BJ (cell line): ENCODE results near the gene PLA2G5. TPM values are rescaled to one million over a fixed set of nuclear protein-coding genes. Genes with fewer than 3 reads are reported as not detected.
A peak's percentile ranks its signal among the peaks of the same experiment; 100 is the strongest.

Experiments used
- CTCF ChIA-PET: fragments of 350-600 bp; formaldehyde crosslinking; extraction: SDS; loops from one replicate; lab custom pipeline; 2021; ENCODE audit warnings: antibody characterized with exemption, inconsistent platforms; lab: Yijun Ruan, JAX
- POLR2A ChIA-PET: fragments of 300-600 bp; sonication (Branson Sonifier 250); formaldehyde crosslinking; extraction: SDS; loops from one replicate; lab custom pipeline; 2021; ENCODE audit warnings: antibody characterized with exemption; lab: Charles Lee
- DNase-seq: peaks from one replicate; pipeline ENCODE4 v3.0.0-alpha.2; 2011; ENCODE audit warnings: low read depth
- H3K27me3 ChIP-seq: 2 replicates; pipeline ENCODE4 v1.6.0; 2011; ENCODE audit warnings: low read length; ENCODE audit not compliant: control insufficient read depth, insufficient read depth
- H3K36me3 ChIP-seq: 2 replicates; pipeline ENCODE4 v1.5.1; 2011; ENCODE audit warnings: low read length; ENCODE audit not compliant: control insufficient read depth, insufficient read depth
- H3K4me3 ChIP-seq: 2 replicates; pipeline ENCODE4 v1.5.1; 2011; ENCODE audit warnings: low read depth, mild to moderate bottlenecking, control low read depth, low read length
- CTCF ChIP-seq: IDR thresholded peaks from 2 replicates; pipeline ENCODE4 v1.5.1; 2011; ENCODE audit warnings: low read depth, mild to moderate bottlenecking, control low read depth, inconsistent platforms, low read length, moderate library complexity; ENCODE audit not compliant: insufficient read depth
- polyA plus RNA-seq: library from polyadenylated mRNA; depleted of rRNA; stranded (reverse); fragments of >200 nt; gene quantifications from 2 replicates; pipeline ENCODE4 v1.2.3, GENCODE V29; 2011

PLA2G5 gene
- polyA plus RNA-seq, 1 experiment, result not detected

- H3K27me3 ChIP-seq, result no peaks in the 10 kb centered on the region; the same call in 1 of the 2 replicates
- no peaks in the 10 kb centered on the region for H3K36me3 ChIP-seq
- no peak overlapping the region for H3K4me3 ChIP-seq
- ChIA-PET CTCF (interaction anchor here (1.1 to 3.1 kb wide), 6 partner anchors 8 to 95 kb away, joined by 3 to 26 read pairs (median 6); no protein-coding TSS in a partner anchor), POLR2A (no interaction called here)
- no peak for DNase-seq
- TF ChIP-seq CTCF, result peak; percentile 67
Observed at GRCh38 chr1:20100632-20101355, 30.8 kb downstream of the PLA2G5 start.

- Histone ChIP-seq H3K27me3 (no peaks in the 10 kb centered on the region; the same call in 1 of the 2 replicates), H3K36me3 (no peaks in the 10 kb centered on the region), H3K4me3 (no peak overlapping the region)
- POLR2A ChIA-PET, result no interaction called here
- CTCF ChIA-PET, result interaction anchor here (0.7 to 2.6 kb wide), 3 partner anchors 9 to 91 kb away, joined by 3 to 6 read pairs (median 3); no protein-coding TSS in a partner anchor
- DNase-seq, result no peak
- TF ChIP-seq CTCF, result no peak
Observed at GRCh38 chr1:20102875-20103274, 32.9 kb downstream of the PLA2G5 start.

- no peaks in the 10 kb centered on the region; the same call in 1 of the 2 replicates for H3K27me3 ChIP-seq
- TF ChIP-seq CTCF, result no peak
- POLR2A ChIA-PET, result no interaction called here
- H3K36me3 ChIP-seq, result no peaks in the 10 kb centered on the region
- no peak overlapping the region for H3K4me3 ChIP-seq
- no peak for DNase-seq
- CTCF ChIA-PET, result no interaction called here
Observed at GRCh38 chr1:20105856-20106255, 35.9 kb downstream of the PLA2G5 start.

- TF ChIP-seq CTCF, result no peak
- POLR2A ChIA-PET, result no interaction called here
- CTCF ChIA-PET, result no interaction called here
Observed at GRCh38 chr1:20107351-20107750, 37.4 kb downstream of the PLA2G5 start.

GRCh38 chr1:20107796-20108195 is 37.8 kb downstream of the PLA2G5 start:
- CTCF ChIA-PET, result no interaction called here
- Histone ChIP-seq H3K27me3 (peaks cover 1% of the 10 kb centered on the region; the same call in 1 of the 2 replicates), H3K36me3 (no peaks in the 10 kb centered on the region), H3K4me3 (no peak overlapping the region)
- POLR2A ChIA-PET, result no interaction called here
- DNase-seq, result no peak
- TF ChIP-seq CTCF, result no peak

More at GRCh38 chr1:20107351-20107750, 37.4 kb downstream of the PLA2G5 start:
- no peak for DNase-seq
- peaks cover 1% of the 10 kb centered on the region; the same call in 1 of the 2 replicates for H3K27me3 ChIP-seq
- H3K4me3 ChIP-seq, result no peak overlapping the region
- H3K36me3 ChIP-seq, result no peaks in the 10 kb centered on the region
